ENCODE data around the gene CTNND2.

The CTNND2 gene

GRCh38 chr5:11502783-11503182 is 401.5 kb downstream of the CTNND2 start:
- no peak for DNase-seq (ENCODE audit: extremely low read depth, insufficient read length)
- no peak for TF ChIP-seq CTCF (IDR thresholded peaks at IDR 0.05; ENCODE audit: insufficient read depth, low read length, poor library complexity, severe bottlenecking)
- H3K4me3 ChIP-seq (replicated peaks; ENCODE audit: low read depth, low read length), result no peak overlapping the region
- H3K27me3 ChIP-seq (replicated peaks; ENCODE audit: control insufficient read depth, insufficient read depth, low read length), result no peaks in the 10 kb centered on the region
- H3K36me3 ChIP-seq (ENCODE audit: control insufficient read depth, insufficient read depth, low read length), result no peaks in the 10 kb centered on the region

GRCh38 chr5:11497651-11498050 is 406.6 kb downstream of the CTNND2 start:
- Histone ChIP-seq H3K4me3 (replicated peaks; ENCODE audit: low read depth, low read length) (no peak overlapping the region), H3K36me3 (ENCODE audit: control insufficient read depth, insufficient read depth, low read length) (no peaks in the 10 kb centered on the region), H3K27me3 (replicated peaks; ENCODE audit: control insufficient read depth, insufficient read depth, low read length) (no peaks in the 10 kb centered on the region)
- TF ChIP-seq CTCF (IDR thresholded peaks at IDR 0.05; ENCODE audit: insufficient read depth, low read length, poor library complexity, severe bottlenecking), result no peak
- DNase-seq (ENCODE audit: extremely low read depth, insufficient read length), result no peak

DNA sequence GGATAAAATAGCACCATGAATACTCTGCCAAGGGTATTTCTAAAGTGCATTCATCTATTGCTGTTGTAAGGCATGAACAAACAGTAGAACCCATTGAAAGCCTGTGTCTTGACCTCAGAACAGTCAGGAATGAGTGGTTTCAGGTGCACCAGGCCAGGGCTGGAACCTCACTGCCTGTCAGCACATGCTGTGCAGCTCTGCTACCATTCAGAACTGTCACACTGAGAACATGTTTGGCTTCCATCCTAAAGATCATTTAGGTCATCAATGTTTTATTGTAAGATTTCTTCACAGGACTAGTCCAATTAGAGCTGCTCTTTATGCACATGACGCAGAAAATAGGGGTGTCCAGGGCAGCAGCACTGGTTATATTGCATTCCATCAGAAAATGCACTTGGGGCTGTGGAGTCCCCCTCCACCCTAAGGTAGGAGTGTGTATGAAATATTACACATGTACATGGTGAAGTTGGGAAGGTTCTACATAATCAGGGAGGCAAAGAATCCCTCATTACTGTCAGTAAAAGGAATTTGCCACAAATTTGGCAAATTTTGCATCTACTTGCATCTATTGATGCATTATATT is 408.0 kb downstream of the CTNND2 start:
- H3K4me3 ChIP-seq (replicated peaks; ENCODE audit: low read depth, low read length), result no peak overlapping the region
- no peak for DNase-seq (ENCODE audit: extremely low read depth, insufficient read length)
- H3K27me3 ChIP-seq (replicated peaks; ENCODE audit: control insufficient read depth, insufficient read depth, low read length), result no peaks in the 10 kb centered on the region
- TF ChIP-seq CTCF (IDR thresholded peaks at IDR 0.05; ENCODE audit: insufficient read depth, low read length, poor library complexity, severe bottlenecking), result no peak
- no peaks in the 10 kb centered on the region for H3K36me3 ChIP-seq (ENCODE audit: control insufficient read depth, insufficient read depth, low read length)

GRCh38 chr5:11494340-11494739 is 409.9 kb downstream of the CTNND2 start:
- no peak for DNase-seq (ENCODE audit: extremely low read depth, insufficient read length)

DNA sequence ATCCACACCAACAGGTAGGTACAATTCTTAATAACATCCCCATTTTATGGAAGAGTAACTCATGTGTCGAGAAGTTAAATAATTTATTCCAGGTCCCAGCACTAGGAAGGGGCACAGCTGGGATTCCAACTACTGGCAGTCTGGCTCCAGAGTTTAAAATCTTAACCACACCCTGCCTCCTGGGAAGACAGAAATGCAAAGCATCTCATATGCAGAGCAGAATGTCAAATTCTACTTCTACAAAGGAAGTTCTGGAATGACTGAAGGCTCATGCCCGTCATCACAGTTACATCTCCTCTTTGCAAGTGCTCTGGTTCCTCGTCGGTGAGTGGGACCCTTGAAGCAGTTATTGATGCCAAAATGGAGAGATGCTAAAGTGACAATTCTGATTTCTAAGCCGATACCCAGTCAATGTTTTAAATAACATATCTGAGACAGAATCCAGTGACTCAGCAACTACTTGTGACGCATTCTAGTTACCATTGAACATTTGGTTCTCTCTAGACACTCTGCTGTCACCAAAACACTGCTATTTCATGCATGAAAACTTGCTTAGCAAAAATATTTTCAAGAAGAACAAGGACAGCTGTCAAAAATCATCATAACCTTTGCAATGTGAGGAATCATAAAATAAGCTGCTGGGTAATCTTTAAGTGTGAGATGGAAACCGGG is 412.7 kb downstream of the CTNND2 start:
- DNase-seq (ENCODE audit: extremely low read depth, insufficient read length), result no peak
- H3K4me3 ChIP-seq (replicated peaks; ENCODE audit: low read depth, low read length), result no peak overlapping the region
- no peaks in the 10 kb centered on the region for H3K36me3 ChIP-seq (ENCODE audit: control insufficient read depth, insufficient read depth, low read length)
- TF ChIP-seq CTCF (IDR thresholded peaks at IDR 0.05; ENCODE audit: insufficient read depth, low read length, poor library complexity, severe bottlenecking), result no peak
- H3K27me3 ChIP-seq (replicated peaks; ENCODE audit: control insufficient read depth, insufficient read depth, low read length), result no peaks in the 10 kb centered on the region

More at GRCh38 chr5:11494340-11494739, 409.9 kb downstream of the CTNND2 start:
- H3K36me3 ChIP-seq (ENCODE audit: control insufficient read depth, insufficient read depth, low read length), result no peaks in the 10 kb centered on the region
- H3K4me3 ChIP-seq (replicated peaks; ENCODE audit: low read depth, low read length), result no peak overlapping the region
- H3K27me3 ChIP-seq (replicated peaks; ENCODE audit: control insufficient read depth, insufficient read depth, low read length), result no peaks in the 10 kb centered on the region
- peak; percentile 18 for TF ChIP-seq CTCF (IDR thresholded peaks at IDR 0.05; ENCODE audit: insufficient read depth, low read length, poor library complexity, severe bottlenecking)
